IMR-90 (cell line): ENCODE results near the gene CROCC2.

Experiments used
- CEBPB ChIP-seq: IDR thresholded peaks from 2 replicates; pipeline ENCODE4 v1.6.1; 2012; ENCODE audit warnings: low read depth, low read length, improper control_type of control experiment
- CTCF ChIP-seq: conservative IDR thresholded peaks from 2 replicates; pipeline ENCODE4 v1.5.1; 2012; ENCODE audit warnings: mild to moderate bottlenecking, low read depth, low read length, improper control_type of control experiment
- FOS ChIP-seq: fragments of 150-350 bp; IDR thresholded peaks from 2 replicates; pipeline ENCODE4 v1.6.1; 2016; ENCODE audit warnings: low read depth, low read length
- MAZ ChIP-seq: IDR thresholded peaks from 2 replicates; pipeline ENCODE4 v1.6.1; 2012; ENCODE audit warnings: low read depth, mild to moderate bottlenecking, low read length, improper control_type of control experiment, moderate library complexity, borderline replicate concordance
- NFE2L2 ChIP-seq: fragments of 150-350 bp; IDR thresholded peaks from 2 replicates; pipeline ENCODE4 v1.6.1; 2016; ENCODE audit warnings: low read depth, mild to moderate bottlenecking, low read length
- POLR2A ChIP-seq: IDR thresholded peaks from 2 replicates; pipeline ENCODE4 v1.6.1; 2012; ENCODE audit warnings: mild to moderate bottlenecking, low read depth, low read length
- RCOR1 ChIP-seq: IDR thresholded peaks from 2 replicates; pipeline ENCODE4 v1.6.1; 2012; ENCODE audit warnings: mild to moderate bottlenecking, low read length, improper control_type of control experiment; ENCODE audit not compliant: insufficient replicate concordance
- RFX5 ChIP-seq: IDR thresholded peaks from 2 replicates; pipeline ENCODE4 v1.8.0; 2012; ENCODE audit warnings: low read depth, mild to moderate bottlenecking, low read length, moderate library complexity
- SMC3 ChIP-seq: fragments of 150-350 bp; IDR thresholded peaks from 2 replicates; pipeline ENCODE4 v1.6.1; 2016; ENCODE audit warnings: low read depth, mild to moderate bottlenecking, antibody characterized with exemption, low read length, moderate library complexity
- USF2 ChIP-seq: fragments of 150-350 bp; IDR thresholded peaks from 2 replicates; pipeline ENCODE4 v1.6.1; 2017; ENCODE audit warnings: mild to moderate bottlenecking, antibody characterized with exemption, low read length, low read depth

DNA sequence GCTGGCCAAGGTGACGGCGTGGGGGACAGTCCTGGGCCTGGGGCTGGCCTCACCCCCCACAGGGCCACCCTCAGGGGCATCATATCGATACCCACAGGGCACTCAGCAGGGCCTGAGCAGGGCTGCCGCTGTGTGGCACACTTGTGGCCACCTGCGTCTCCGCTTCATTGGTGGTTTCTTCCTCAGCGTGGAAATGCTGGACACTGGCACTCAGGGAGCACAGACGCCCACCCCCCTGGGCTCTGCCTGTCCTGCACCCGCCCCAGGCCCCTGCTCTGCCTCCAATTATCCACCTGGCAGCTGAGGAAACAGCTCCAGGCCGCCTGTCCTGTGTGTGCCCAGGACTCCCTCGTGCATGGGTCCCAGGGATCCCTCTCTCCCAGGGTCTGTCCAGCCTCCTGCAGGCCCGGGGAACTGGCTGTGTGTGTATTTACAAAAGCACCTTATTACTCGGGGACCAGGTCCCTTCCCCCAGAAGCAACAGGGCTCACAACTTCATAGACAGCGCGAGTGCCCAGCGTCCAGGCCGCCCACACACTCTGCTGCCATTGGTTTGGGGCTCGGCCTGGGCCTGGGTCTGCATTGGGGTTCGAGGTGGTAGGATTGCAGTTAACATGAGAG lies 13.1 kb downstream of the CROCC2 start:
- TF ChIP-seq POLR2A: no peak
- TF ChIP-seq CTCF: no peak
- TF ChIP-seq RCOR1: no peak
- no peak for TF ChIP-seq USF2
- TF ChIP-seq RFX5: no peak
- TF ChIP-seq SMC3: no peak
- TF ChIP-seq CEBPB: no peak
- TF ChIP-seq MAZ: no peak
- TF ChIP-seq NFE2L2: no peak
- no peak for TF ChIP-seq FOS
